ENCODE measurements around the gene TMEM88.
A peak's percentile ranks its signal among the peaks of the same experiment; 100 is the strongest.

The TMEM88 gene

GRCh38 chr17:7837408-7838088 is 17.3 kb upstream of the TMEM88 start:
- H3K27ac Mint-ChIP-seq = peak overlapping the region; percentile 88
- peaks cover 7% of the 10 kb centered on the region for H3K27me3 Mint-ChIP-seq (ENCODE audit: low read depth)
- H3K36me3 Mint-ChIP-seq (ENCODE audit: low read depth) = peaks cover 14% of the 10 kb centered on the region
- H3K9me3 Mint-ChIP-seq = no peaks in the 10 kb centered on the region
- peaks cover 64% of the 10 kb centered on the region for H3K4me1 Mint-ChIP-seq (ENCODE audit: low read depth)
- peak overlapping the region; percentile 97 for H3K4me3 Mint-ChIP-seq

GRCh38 chr17:7838090-7839075 is 16.5 kb upstream of the TMEM88 start:
- peaks cover 66% of the 10 kb centered on the region for H3K4me1 Mint-ChIP-seq (ENCODE audit: low read depth)
- peaks cover 14% of the 10 kb centered on the region for H3K36me3 Mint-ChIP-seq (ENCODE audit: low read depth)
- no peaks in the 10 kb centered on the region for H3K9me3 Mint-ChIP-seq
- H3K27me3 Mint-ChIP-seq (ENCODE audit: low read depth) = peaks cover 1% of the 10 kb centered on the region
- H3K27ac Mint-ChIP-seq = peak overlapping the region; percentile 56
- H3K4me3 Mint-ChIP-seq = peak overlapping the region; percentile 97

DNA sequence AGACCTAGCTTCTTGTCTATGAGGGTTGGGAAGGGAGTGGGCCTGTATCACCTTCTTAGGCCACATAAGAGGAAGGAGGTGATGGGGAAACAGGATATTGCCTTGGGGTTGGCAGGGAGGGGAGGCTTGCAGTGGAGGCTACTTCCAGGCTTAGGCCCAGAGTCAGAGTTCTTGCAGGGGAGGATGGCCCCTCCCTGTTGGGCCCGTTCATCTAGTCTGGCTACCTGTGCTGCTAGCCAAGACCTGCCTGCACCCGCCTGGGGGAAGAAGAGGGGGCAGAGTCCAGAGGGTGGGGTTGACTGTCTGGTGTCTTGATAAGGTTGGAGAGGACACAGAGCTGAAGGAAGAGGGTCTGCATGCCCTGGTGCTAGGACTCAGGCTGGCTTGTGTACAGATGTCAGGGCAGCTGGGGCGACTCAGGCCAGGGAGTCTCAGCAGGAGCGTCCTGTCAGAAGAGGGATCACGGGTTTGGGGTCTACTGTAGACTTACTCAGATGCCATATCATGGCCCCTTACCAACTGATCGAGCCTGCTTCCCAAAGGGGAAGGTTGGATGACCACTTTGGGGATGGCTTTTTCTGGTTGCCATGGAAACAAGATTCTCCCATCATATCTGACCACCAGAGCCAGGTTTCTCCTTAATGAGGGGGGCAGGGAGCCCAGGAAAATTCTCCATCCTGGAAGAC is 15.5 kb upstream of the TMEM88 start:
- H3K9me3 Mint-ChIP-seq = no peaks in the 10 kb centered on the region
- H3K36me3 Mint-ChIP-seq (ENCODE audit: low read depth) = peaks cover 14% of the 10 kb centered on the region

GRCh38 chr17:7839876-7840261 is 15.0 kb upstream of the TMEM88 start:
- H3K27me3 Mint-ChIP-seq (ENCODE audit: low read depth) = no peaks in the 10 kb centered on the region
- peak overlapping the region; percentile 96 for H3K27ac Mint-ChIP-seq
- H3K4me1 Mint-ChIP-seq (ENCODE audit: low read depth) = peaks cover 67% of the 10 kb centered on the region
- H3K36me3 Mint-ChIP-seq (ENCODE audit: low read depth) = peaks cover 14% of the 10 kb centered on the region
- peak overlapping the region; percentile 16 for H3K4me3 Mint-ChIP-seq
- no peaks in the 10 kb centered on the region for H3K9me3 Mint-ChIP-seq

More for the DNA sequence above, 15.5 kb upstream of the TMEM88 start:
- Mint-ChIP-seq H3K27ac (peak overlapping the region; percentile 43), H3K27me3 (ENCODE audit: low read depth) (no peaks in the 10 kb centered on the region), H3K4me1 (ENCODE audit: low read depth) (peaks cover 66% of the 10 kb centered on the region), H3K4me3 (peak overlapping the region; percentile 74)

DNA sequence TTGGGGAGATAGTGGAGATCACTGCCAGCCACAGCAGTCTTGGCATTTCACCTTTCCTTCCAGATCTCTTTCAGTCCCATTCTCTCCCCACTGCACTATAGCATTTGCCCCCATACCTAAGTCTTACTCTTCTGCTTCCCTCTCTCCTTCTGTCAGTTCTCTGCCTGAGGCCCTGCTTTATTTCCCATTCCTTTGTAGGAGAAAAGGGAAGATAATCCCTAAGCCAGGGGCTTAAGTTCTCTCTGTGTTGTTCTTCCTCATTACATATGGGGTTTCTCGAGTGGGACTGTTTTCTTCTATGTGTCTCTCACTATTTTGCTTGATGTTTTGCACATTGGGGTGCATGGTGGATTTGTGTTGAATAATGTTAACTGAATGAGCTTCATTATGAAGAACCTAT is 14.4 kb upstream of the TMEM88 start:
- Mint-ChIP-seq H3K27me3 (ENCODE audit: low read depth) (no peaks in the 10 kb centered on the region), H3K36me3 (ENCODE audit: low read depth) (peaks cover 14% of the 10 kb centered on the region), H3K4me3 (peak overlapping the region; percentile 94), H3K9me3 (no peaks in the 10 kb centered on the region), H3K27ac (peak overlapping the region; percentile 96), H3K4me1 (ENCODE audit: low read depth) (peaks cover 66% of the 10 kb centered on the region)

GRCh38 chr17:7840875-7841274 is 14.0 kb upstream of the TMEM88 start:
- Mint-ChIP-seq H3K4me1 (ENCODE audit: low read depth) (peaks cover 68% of the 10 kb centered on the region), H3K36me3 (ENCODE audit: low read depth) (peaks cover 14% of the 10 kb centered on the region)

DNA sequence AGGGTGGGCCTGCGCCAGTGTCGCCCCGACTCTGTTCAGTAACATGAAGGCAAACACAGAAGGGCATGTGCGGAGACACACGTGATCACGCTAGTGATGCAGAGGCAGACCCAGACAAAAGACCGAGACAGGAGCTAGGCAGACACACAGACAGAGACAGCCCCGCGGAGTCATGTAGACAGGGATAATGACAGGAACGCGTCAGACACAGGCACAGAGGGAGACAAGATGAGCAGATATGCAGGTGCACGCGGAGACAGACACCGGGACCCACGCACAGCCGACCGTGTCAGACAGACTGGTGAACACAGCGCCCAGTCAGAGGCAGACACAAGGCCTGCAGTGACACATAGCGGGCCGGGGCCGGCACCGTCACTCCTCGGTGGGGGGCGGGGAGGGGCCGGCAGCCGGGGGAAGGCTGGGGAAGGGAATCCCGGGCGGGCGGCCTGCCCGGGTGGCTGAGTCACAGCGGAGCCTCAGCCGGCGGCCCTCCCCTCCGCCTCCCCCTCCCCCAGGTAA is 13.4 kb upstream of the TMEM88 start:
- H3K9me3 Mint-ChIP-seq = no peaks in the 10 kb centered on the region
- peak overlapping the region; percentile 96 for H3K27ac Mint-ChIP-seq
- H3K36me3 Mint-ChIP-seq (ENCODE audit: low read depth) = peaks cover 16% of the 10 kb centered on the region
- no peaks in the 10 kb centered on the region for H3K27me3 Mint-ChIP-seq (ENCODE audit: low read depth)
- H3K4me3 Mint-ChIP-seq = peak overlapping the region; percentile 94
- H3K4me1 Mint-ChIP-seq (ENCODE audit: low read depth) = peaks cover 65% of the 10 kb centered on the region

More at GRCh38 chr17:7840875-7841274, 14.0 kb upstream of the TMEM88 start:
- Mint-ChIP-seq H3K27me3 (ENCODE audit: low read depth) (no peaks in the 10 kb centered on the region), H3K4me3 (peak overlapping the region; percentile 94), H3K27ac (peak overlapping the region; percentile 96), H3K9me3 (no peaks in the 10 kb centered on the region)

DNA sequence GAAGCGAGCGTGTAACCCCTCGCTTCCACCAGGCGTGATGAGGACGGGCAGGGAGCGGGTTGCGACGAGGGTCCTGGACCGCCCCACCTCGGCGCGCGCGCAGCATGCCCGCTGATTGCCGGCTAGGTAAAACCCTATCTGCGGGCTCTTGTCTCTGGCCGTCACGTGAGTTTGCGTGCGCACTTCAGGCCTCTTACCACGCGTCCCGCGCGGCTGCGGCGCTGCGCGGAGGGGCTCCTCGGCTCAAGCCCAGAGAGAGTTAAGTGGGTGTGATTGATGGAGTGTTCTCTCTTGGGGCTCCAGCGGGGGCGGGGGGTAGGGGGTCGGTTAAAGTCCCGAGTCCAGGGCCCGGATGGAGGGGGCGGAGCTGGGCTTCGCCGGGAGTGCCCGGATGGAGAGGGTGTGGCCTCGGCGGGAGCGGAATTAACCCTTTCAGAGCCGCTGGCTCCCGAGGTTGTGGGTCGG is 12.9 kb upstream of the TMEM88 start:
- Mint-ChIP-seq H3K9me3 (no peaks in the 10 kb centered on the region), H3K27me3 (ENCODE audit: low read depth) (no peaks in the 10 kb centered on the region), H3K36me3 (ENCODE audit: low read depth) (peaks cover 20% of the 10 kb centered on the region), H3K4me3 (peak overlapping the region; percentile 94), H3K27ac (peak overlapping the region; percentile 96), H3K4me1 (ENCODE audit: low read depth) (peaks cover 60% of the 10 kb centered on the region)

GRCh38 chr17:7842380-7843256 is 12.2 kb upstream of the TMEM88 start:
- Mint-ChIP-seq H3K4me3 (peak overlapping the region; percentile 94), H3K9me3 (no peaks in the 10 kb centered on the region), H3K27me3 (ENCODE audit: low read depth) (no peaks in the 10 kb centered on the region), H3K4me1 (ENCODE audit: low read depth) (peaks cover 53% of the 10 kb centered on the region), H3K27ac (peak overlapping the region; percentile 96), H3K36me3 (ENCODE audit: low read depth) (peaks cover 20% of the 10 kb centered on the region)

DNA sequence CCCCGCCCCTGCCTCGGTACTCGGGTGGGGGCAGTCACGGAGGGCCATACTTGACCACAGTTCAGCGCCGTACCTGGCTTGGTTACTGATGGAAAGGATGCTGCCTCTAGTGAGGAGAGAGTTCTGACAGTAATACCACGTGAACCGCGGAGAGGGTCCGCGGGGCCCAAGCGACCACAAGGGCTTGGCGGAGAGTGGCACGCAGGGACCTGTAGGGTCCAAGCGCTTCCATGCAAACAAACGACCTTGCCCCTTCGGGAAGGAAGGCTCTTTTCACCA is 11.7 kb upstream of the TMEM88 start:
- no peaks in the 10 kb centered on the region for H3K27me3 Mint-ChIP-seq (ENCODE audit: low read depth)
- peak overlapping the region; percentile 94 for H3K4me3 Mint-ChIP-seq
- H3K36me3 Mint-ChIP-seq (ENCODE audit: low read depth) = peaks cover 21% of the 10 kb centered on the region
- peak overlapping the region; percentile 96 for H3K27ac Mint-ChIP-seq
- H3K4me1 Mint-ChIP-seq (ENCODE audit: low read depth) = peaks cover 51% of the 10 kb centered on the region
- H3K9me3 Mint-ChIP-seq = no peaks in the 10 kb centered on the region

GRCh38 chr17:7843536-7844291 is 11.2 kb upstream of the TMEM88 start:
- H3K9me3 Mint-ChIP-seq = no peaks in the 10 kb centered on the region
- H3K27ac Mint-ChIP-seq = peak overlapping the region; percentile 96
- peaks cover 46% of the 10 kb centered on the region for H3K4me1 Mint-ChIP-seq (ENCODE audit: low read depth)
- no peaks in the 10 kb centered on the region for H3K27me3 Mint-ChIP-seq (ENCODE audit: low read depth)
- peak overlapping the region; percentile 94 for H3K4me3 Mint-ChIP-seq
- peaks cover 24% of the 10 kb centered on the region for H3K36me3 Mint-ChIP-seq (ENCODE audit: low read depth)

DNA sequence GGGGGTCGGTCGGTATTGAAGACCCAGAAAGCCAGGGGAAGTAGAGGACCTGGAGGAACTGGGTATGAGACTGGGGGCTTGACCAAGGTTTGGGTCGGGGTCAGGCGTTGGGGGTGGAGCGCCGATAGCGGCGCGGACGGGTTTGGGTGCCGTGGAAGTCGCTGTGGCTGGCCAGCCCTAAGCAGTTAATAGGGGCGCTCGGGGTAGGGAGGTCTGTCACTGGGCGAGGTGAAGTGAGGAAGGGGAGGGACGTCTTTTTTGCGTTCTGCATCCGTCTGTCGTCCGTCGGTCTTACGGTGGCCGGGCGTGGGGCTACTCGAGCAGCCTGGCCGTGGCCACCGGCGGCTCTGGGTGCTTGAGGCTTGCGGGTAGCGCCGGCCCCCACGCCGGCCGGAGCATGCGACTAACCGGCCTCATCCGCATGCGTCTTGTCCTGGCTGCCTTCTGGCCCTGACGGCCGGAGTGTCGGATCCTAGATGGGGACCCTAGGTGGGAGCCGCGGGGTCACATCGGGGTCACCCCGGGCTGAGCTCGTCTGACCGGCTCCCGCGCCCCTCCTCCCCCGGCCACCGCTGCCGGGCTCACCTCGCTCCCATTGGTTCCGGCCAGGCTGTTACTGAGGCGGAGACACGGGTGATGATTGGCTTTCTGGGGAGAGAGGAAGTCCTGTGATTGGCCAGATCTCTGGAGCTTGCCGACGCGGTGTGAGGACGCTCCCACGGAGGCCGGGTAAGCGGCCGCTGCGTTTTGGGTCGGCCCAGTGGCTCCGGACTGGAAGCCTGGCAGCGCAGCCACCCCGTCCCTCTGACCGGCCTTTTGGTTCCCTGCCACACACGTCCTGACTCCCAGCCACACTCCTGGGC is 10.3 kb upstream of the TMEM88 start:
- Mint-ChIP-seq H3K27me3 (ENCODE audit: low read depth) (no peaks in the 10 kb centered on the region), H3K9me3 (no peaks in the 10 kb centered on the region), H3K4me1 (ENCODE audit: low read depth) (peaks cover 39% of the 10 kb centered on the region)

More for the DNA sequence above, 10.3 kb upstream of the TMEM88 start:
- H3K4me3 Mint-ChIP-seq = peak overlapping the region; percentile 94
- peak overlapping the region; percentile 96 for H3K27ac Mint-ChIP-seq
- peaks cover 22% of the 10 kb centered on the region for H3K36me3 Mint-ChIP-seq (ENCODE audit: low read depth)

Data from T-helper 1 cell treated with Interleukin-12 subunit alpha and Interleukin-12 subunit beta and Interleukin-4 antibody, amounts not matched to agents 30 μg/mL and 1 μg/mL, for 36 hours (primary cell).